SHP77 (cell line): ENCODE data around the gene SPATA45.
A peak's percentile ranks its signal among the peaks of the same experiment; 100 is the strongest.

Experiments used
- DNase-seq, 2 experiments: peaks; one replicate each; lab custom pipeline; 2025; lab: John Stamatoyannopoulos, UW

SPATA45 gene

DNA sequence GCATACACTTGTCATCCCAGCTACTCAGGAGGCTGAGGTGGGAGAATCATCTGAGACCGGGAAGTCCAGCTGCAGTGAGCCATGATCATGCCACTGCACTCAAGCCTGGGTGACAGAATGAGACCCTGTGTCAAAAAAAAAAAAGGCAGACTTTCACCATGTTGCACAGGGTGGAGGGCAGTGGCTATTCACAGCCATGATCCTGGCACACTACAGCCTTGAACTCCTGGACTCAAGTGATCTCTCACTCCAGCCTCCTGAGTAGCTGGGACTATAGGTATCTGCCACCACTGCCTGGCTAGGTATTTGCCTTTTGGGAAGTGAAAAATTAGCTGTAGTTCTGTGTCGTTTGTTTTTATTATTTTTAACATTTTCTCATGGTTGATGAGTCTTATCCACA is 19.1 kb downstream of the SPATA45 start:
- DNase-seq: no peak

DNA sequence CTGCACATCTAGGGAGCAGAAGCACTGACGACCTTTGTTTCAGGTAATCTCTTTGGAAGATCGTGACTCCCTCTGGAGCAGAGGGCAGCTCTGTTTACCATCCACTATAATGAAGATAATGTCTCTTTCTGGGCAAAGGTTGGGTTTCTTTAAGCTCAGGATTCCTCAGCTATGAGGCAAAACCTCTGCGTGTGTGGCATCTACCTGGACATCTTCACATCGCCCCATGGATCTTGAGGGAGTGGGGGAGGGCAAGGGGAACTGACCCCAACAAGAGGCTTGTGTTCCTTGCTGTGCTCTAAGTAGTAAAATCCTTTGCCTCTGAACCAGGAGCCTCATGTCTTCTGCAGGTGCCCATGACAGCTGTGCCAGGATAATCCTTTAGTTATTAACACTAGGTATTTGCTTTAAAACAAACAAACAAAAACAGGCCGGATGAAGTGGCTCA is 19.6 kb downstream of the SPATA45 start:
- DNase-seq: no peak

GRCh38 chr1:212827171-212827776 is 20.2 kb downstream of the SPATA45 start:
- DNase-seq: no peak

DNA sequence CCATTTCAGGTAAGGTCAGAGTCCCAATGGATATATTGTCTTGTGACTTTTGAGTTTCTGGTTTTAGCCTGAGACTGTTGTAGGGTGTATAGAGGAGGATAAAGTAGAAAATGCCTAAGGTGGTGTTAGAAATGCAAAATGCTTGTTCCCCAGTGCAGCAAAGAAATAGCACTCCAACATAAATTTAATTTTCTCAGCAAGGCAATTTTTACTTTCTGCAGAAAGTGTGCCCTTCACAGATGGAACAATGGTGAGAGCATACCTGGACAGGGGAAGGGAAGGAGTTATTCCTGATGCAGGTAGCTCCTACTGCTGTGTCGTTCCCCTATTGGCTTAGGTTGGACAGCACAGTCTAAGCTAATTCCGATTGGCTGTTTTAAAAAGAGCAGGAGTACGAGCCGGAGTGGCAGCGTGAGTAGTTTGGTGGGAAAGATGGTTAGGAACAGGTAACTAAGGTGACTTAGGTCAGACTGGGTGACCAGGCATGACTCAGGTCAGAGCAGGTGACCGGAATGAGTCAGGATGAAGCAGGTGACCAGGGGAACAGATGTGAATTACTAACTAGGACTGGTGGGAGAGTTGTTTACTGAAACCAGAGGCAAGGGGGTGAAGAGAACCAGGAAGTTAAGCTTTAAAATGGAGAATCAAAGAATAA is 21.5 kb downstream of the SPATA45 start:
- DNase-seq: no peak

DNA sequence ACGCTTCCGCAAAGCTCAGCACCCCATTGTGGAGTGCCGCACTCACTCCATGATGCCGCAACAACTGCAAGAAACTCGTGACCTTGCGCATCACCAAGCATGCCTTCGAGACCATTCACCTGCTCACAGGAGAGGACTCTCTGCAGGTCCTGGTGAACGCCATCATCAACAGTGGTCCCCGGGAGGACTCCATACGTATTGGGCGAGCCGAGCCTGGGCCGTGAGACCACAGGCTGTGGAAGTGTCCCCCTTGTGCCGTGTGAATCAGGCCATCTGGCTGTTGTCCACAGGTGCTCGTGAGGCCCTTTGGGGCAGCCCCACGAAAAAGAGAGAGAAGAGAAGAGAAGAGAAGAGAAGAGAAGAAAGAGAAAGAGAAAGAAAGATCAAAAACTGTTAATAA is 23.2 kb downstream of the SPATA45 start:
- no peak for DNase-seq

- no peak for DNase-seq
Observed at GRCh38 chr1:212822956-212823355, 24.5 kb downstream of the SPATA45 start.

DNA sequence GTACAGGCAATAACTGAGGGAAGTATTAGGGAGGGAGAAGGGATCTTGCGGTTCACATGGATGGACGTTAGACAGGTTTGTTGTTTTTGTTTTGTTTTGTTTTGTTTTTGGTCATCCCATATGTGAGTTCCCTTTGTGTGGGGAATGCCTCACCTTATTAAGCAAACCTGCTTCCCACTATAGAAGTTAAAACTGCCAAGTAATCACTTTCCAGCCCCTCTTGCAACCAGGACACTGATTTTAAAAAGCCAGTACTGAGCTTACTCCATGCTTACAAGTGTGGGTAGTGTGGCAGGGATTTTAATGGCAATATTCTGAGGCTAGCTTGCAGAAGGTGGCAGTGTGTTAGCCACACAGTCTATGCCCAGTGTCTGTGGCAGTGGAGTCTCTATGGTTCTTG is 26.5 kb downstream of the SPATA45 start:
- no peak for DNase-seq

DNA sequence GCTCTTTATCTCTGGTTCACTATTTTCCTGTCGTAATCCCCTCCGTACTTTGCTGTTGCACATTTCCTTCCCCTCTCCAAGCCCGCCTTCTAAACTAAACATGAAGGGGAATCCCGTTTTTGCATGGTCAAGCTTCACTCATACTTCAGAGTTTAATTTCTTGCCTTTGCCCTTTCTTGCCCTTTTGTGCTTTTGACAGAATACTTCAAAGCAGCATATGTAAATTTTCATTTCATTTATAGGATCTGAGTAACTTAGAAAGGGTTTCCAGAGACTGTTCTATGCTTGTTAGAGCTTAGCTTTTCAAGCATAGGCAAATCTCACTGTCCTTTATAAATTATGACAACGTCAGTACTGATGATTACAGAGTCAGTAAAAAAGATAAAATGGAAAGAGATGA is 27.7 kb downstream of the SPATA45 start:
- DNase-seq: no peak

DNA sequence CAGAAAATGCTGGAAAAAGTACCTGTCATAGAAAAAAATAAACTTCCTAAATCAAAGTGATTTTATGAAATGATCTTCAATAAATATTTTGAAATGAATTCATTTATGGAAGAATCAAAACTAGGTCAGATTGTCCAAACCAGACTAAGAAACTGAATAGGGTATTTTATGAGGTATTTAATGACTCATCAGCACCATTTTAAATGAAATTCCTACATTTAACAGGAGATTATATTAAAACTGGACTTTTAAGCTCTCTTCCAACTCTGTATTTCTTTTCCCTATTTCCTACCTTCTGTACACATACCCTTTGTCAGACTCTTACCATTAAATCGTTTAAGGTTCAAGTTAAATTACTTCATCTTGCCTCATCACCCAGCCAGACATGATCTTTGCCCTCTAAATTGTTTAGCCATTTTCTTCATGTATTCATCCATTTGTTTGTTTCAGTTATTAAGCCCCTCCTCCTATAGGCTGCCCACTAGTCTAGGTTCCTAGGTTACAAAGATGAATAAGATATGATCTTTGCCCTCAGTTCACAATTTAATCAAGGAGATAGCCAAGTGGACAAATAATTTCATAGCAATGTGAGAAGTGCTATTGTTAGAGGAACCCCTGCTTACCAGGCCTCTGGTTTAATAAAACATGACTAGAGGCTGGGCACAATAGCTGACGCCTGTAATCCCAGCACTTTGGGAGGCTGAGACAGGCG is 30.7 kb downstream of the SPATA45 start:
- DNase-seq: no peak

DNA sequence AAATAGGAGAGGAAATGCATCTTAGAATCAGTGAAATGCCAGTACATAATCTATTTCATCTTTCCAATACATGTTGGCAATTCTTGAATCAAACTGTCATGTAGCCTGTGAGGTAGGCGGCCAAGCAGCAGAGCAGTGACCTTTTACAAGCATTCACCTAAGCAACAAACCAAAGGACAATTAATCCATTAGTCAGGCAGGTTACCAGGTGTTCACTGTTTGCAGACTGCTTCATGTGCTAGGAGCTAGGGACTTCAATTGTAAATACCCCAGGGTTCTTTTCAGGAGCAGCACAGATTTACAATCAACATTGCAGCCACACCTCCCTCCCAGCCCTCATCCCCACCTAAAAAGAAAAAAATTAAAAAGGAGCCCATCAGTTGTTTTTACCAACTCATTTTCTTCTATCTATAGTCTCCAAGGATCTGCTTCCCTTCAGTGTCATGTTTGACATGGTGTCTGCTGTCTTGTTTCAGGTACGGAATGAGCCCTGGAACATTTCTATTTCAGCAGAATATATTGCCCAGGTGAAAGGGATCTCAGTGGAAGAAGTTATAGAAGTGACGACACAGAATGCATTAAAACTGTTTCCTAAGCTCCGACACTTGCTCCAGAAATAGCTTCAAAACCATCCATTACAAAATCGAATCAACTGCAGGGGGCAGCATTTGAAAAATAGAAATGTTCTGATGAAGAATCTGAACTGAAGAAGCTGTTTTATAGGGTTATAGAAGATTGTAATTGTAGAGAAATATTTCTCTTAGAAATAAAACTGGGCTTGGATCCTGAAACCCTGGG is 32.7 kb downstream of the SPATA45 start:
- DNase-seq: peak in 1 of 2 experiments; percentile 32

DNA sequence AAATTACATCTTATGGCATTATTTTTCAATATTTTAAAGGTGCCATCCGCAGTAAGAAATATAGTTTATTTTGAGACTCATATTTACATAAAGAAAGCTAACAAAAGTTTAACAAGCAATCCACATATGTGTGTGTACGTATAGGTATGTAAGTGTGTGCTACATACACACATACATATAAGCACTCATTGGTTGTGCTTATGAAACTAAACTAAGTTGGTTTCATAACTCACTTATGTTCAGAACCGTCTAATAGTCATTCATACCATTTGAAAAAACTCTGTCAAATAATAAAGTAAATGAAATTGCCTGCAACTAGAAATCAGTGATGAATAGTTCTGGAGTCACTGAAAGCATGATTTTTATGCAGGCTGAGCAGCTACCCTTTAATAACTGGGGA is 41.7 kb downstream of the SPATA45 start:
- DNase-seq: no peak

- no peak for DNase-seq
Observed at GRCh38 chr1:212797681-212798080, 49.8 kb downstream of the SPATA45 start.

DNA sequence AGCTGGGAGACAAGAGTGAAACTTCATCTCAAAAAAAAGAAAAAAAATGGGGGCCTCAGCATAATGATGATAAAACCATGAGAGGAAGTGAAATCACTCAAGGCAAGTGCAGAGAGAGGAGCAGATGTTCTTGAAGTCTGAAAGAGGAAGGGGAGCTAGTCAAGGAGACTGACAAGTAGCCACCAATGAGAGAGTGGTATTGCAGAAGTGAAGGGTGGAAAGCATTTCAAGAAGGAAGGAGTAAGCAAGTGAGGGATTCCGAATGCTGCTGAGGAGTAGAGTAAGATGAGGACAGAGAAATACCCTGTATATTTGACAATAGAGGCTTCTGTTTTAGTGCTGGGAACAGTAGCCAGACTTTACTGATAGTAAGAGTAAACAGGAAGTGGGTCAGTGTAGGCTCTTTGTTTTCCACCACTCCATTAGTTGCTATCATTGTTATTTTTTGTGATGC is 52.9 kb downstream of the SPATA45 start:
- no peak for DNase-seq

DNA sequence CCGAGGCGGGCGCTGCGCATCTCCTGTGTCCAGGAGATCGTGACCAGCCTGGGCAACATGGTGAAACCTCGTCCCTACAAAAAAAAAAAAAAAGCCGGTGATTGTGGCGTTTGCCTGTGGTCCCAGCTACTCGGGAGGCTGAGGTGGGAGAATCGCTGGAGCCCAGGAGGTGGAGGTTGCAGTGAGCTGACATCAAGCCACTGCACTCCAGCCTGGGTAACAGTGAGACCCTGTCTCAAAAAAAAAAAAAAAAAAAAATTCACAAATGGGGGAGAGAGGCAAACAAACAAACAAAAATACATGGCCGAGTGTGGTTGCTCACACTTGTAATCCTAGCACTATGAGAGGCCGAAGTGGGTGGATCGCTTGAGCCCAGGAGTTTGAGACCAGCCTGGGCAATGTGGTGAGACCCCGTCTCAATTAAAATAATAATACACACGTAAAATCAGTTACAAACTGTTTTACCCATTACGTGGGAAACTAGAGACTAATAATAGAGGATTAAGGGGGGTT is 55.0 kb downstream of the SPATA45 start:
- DNase-seq: no peak

DNA sequence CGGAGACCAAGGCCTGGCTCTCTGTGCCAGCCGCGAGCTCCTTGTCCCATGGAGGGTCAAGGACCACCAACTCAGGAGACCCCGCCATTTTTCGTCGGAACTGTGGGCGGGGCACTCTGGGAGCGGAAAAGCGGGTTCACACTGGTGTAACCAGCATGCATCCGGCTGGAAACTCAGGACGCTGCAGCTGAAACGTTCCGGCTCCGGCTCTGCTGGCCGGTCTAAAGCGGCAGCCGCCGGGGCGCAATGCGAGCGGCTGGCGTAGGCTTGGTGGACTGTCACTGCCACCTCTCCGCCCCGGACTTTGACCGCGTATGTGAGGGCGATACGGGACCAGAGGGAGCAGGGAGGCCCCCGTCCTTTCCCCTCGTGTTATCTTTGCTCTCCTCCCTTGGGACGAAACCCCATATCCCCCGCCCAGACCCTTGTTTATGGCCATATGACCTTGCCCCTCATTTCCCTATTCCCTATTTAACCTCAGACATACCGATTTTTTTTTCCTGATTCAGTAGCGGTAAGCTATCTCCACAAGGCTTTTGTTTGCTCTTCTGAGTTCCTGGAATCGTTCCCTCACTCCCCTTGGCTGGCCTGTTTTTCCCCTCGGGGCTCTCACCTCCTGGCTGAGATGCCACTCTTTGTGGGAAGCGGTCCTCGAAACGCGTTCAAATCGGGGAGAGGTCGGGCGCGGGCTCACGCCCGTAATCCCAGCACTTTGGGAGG is 55.6 kb downstream of the SPATA45 start, which contains the start of the genes NSL1 and TATDN3:
Gene NSL1, minus strand, starts transcription at position 102 of the 720 bp plus-strand sequence. Its CDS starts 14 bp downstream, at position 88.
Gene TATDN3, plus strand, starts transcription at position 219 of the 720 bp plus-strand sequence. Its CDS starts 28 bp downstream, at position 247.
- DNase-seq: peak; percentile 78 to 87

DNA sequence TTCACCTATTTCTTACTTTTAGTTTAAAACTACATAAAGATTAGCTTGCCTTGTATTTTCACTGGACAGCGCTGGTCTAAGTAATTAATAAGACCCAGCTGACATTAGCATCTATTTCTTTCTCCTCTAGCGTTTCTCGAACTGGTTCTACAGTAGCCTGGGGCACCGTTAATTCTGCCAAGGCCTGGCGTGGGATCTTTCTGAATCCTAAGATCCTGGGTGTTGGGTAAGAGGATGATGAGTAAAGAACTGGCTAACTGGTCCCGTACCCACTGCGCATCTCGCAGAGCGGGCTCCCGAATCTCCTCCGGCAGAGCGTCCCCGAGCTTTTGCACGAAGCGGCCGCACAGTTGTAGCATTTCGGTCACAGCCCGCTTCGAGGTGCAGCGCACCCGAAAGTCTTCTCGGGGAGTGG is 56.2 kb downstream of the SPATA45 start:
- peak in 1 of 2 experiments; percentile 33 for DNase-seq

GRCh38 chr1:212785871-212786270 is 61.6 kb downstream of the SPATA45 start:
- DNase-seq: no peak

DNA sequence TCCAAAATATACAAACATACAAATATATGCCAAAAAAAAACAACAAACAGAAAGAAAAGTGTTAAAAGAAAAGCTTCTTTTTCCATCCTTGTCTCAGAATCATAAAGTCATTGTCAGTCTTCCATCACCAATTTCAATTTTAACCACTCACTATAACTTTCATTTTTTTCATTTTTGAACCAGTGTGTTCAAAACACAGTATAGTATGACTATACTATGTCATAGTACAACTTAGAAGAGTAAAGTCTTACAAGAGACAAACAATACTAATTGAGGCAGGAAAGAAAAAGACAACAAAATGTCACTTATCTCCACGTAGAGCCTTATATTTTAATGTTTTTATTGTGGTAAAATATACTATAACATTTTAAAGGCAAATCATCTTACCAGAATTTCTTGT is 63.5 kb downstream of the SPATA45 start:
- no peak for DNase-seq

GRCh38 chr1:212782422-212783154 is 64.9 kb downstream of the SPATA45 start:
- peak in 1 of 2 experiments; percentile 8 for DNase-seq

- DNase-seq: no peak
Observed at GRCh38 chr1:212781225-212781624, 66.2 kb downstream of the SPATA45 start.
